Left ventricle myocardium inferior (tissue), 1 donor: ENCODE results near the gene ZNF557. TPM values are rescaled to one million over a fixed set of nuclear protein-coding genes. Genes with fewer than 3 reads are reported as not detected.
A peak's percentile ranks its signal among the peaks of the same experiment; 100 is the strongest.
"Not testable (repeated sequence)": the region's sequence is repeated elsewhere in the genome, so short reads cannot be mapped to it uniquely, and the experiment has no call there.

ENCODE experiments used
- DNase-seq: peaks from one replicate; pipeline ENCODE4 v3.0.0-alpha.2; 2020
- H3K27ac ChIP-seq: fragments of 200-600 bp; replicated peaks from 2 replicates; pipeline ENCODE4 v1.8.0; 2021
- H3K27me3 ChIP-seq: fragments of 200-600 bp; 2 replicates; pipeline ENCODE4 v1.8.0; 2021; ENCODE audit warnings: low read depth
- H3K36me3 ChIP-seq: fragments of 200-600 bp; 2 replicates; pipeline ENCODE4 v1.8.0; 2021
- H3K4me1 ChIP-seq: fragments of 200-600 bp; 2 replicates; pipeline ENCODE4 v1.8.0; 2021
- H3K4me3 ChIP-seq: fragments of 200-600 bp; 2 replicates; pipeline ENCODE4 v1.8.0; 2021; ENCODE audit warnings: mild to moderate bottlenecking, moderate library complexity
- H3K9me3 ChIP-seq: fragments of 200-600 bp; replicated peaks from 2 replicates; pipeline ENCODE4 v1.8.0; 2021
- CTCF ChIP-seq: fragments of 200-600 bp; IDR thresholded peaks from 2 replicates; pipeline ENCODE4 v1.8.0; 2021; ENCODE audit warnings: antibody characterized with exemption, mild to moderate bottlenecking, borderline replicate concordance
- intact Hi-C: fragments of 100-400 bp; cut with micrococcal nuclease; formaldehyde crosslinking; loops from one replicate; pipeline ENCODE4 v1.11.0; 2022
- long read RNA-seq: library from polyadenylated mRNA; unstranded; transcript quantifications from one replicate; pipeline ENCODE4 v2.0.0, GENCODE V29; 2021
- total RNA-seq: library from RNA; stranded (reverse); fragmentation: NEBNext Ultra II Directional; extraction: Animal tissue kit (Norgen Biotek cat#: 25700); gene quantifications from one replicate; pipeline ENCODE4 v1.2.1, GENCODE V29; 2021
- donor health status: DM: no; HTN: yes; CAD: no; lungs with severe emphysema.

ZNF557 gene
- total RNA-seq, result 3.5 TPM
- long read RNA-seq, full-length matches to known transcripts, result 2 of 6 reads
- long read RNA-seq, partial matches to known transcripts, result 0 of 6 reads
- long read RNA-seq, other reads (novel, unspliced or antisense), result 4 of 6 reads

- Histone ChIP-seq H3K9me3 (peaks cover 7% of the 10 kb centered on the region), H3K27me3 (no peaks in the 10 kb centered on the region), H3K4me1 (peaks cover 16% of the 10 kb centered on the region), H3K36me3 (peaks cover 38% of the 10 kb centered on the region), H3K4me3 (peak within 1 kb of the TSS; percentile 96), H3K27ac (peak within 1 kb of the TSS; percentile 92)
- DNase-seq, result peak; percentile 99
- no peak for TF ChIP-seq CTCF
- intact Hi-C loops, result no loop called here
Observed at GRCh38 chr19:7069042-7069903, at the start of gene ZNF557. TSS of gene ZNF557 (plus strand) at chr19:7069703. CDS start at chr19:7075075, 5,372 bp downstream.

GRCh38 chr19:7021331-7021730 lies 48.2 kb upstream of the ZNF557 start, which contains the start of gene MBD3L2B:
TSS of gene MBD3L2B (minus strand) at chr19:7021431. CDS start at chr19:7021397, 34 bp downstream.
- H3K36me3 ChIP-seq, H3K4me1 ChIP-seq, H3K4me3 ChIP-seq, intact Hi-C loops, DNase-seq, H3K27ac ChIP-seq, H3K9me3 ChIP-seq: not testable (repeated sequence)
- H3K27me3 ChIP-seq, result peaks cover 26% of the 10 kb centered on the region

- H3K27ac ChIP-seq, intact Hi-C loops, H3K36me3 ChIP-seq, H3K27me3 ChIP-seq, H3K9me3 ChIP-seq, DNase-seq, H3K4me3 ChIP-seq, H3K4me1 ChIP-seq: not testable (repeated sequence)
Observed at GRCh38 chr19:7028790-7029189, 40.7 kb upstream of the ZNF557 start.

- DNase-seq, H3K9me3 ChIP-seq, intact Hi-C loops, H3K4me1 ChIP-seq, H3K4me3 ChIP-seq, H3K27ac ChIP-seq, H3K27me3 ChIP-seq, H3K36me3 ChIP-seq: not testable (repeated sequence)
Observed at GRCh38 chr19:7030278-7030677, 39.2 kb upstream of the ZNF557 start, which contains the start of gene MBD3L5. TSS of gene MBD3L5 (plus strand) at chr19:7030578. CDS start at chr19:7030612, 34 bp downstream.

DNA sequence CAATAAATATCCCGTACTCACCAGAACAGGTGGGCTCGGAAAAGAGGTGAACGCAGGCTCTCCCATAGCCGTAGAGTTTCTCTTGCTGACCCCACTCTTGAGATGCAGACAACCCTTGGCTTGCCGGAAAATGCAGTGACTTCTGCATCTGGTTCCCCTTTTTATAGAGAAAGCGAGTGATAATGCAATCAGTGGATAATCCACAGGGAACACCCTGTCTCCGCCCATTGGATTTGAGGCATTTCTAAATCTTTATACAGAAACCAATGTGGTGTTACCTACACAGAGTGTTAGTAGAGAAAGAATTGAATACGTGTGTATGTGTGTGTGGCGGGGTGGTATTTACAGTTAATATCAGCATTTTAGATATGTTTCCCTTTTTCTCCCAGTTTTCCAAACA lies 29.4 kb upstream of the ZNF557 start, which contains the start of gene MBD3L4:
Gene MBD3L4 (minus strand): TSS at position 101 of the 400 bp plus-strand sequence. CDS start 35 bp downstream, at position 66.
- intact Hi-C loops, H3K4me3 ChIP-seq, H3K4me1 ChIP-seq, DNase-seq, H3K27ac ChIP-seq, H3K9me3 ChIP-seq, H3K27me3 ChIP-seq, H3K36me3 ChIP-seq: not testable (repeated sequence)

DNA sequence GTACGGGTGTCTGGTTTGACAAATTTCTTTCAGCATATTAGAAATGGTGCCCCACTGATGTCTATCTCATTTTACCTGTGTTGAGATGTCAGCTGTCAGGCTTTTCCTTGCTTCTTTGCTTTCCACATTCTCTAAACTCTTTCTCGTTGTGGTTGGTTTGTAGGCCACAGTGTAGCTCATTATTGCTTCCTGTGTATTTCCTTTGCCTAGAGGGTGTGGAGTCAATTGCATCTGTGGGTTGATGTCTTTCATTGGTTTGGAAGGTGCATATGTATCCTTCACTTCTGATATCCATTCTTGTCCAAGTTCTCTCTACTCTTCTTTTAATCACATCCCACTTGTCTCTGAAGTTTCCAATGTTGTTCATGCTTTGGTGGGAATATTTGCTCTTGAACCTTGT lies 27.9 kb upstream of the ZNF557 start:
- H3K27ac ChIP-seq, H3K4me1 ChIP-seq, DNase-seq, H3K4me3 ChIP-seq, H3K9me3 ChIP-seq, H3K27me3 ChIP-seq, intact Hi-C loops, H3K36me3 ChIP-seq: not testable (repeated sequence)

DNA sequence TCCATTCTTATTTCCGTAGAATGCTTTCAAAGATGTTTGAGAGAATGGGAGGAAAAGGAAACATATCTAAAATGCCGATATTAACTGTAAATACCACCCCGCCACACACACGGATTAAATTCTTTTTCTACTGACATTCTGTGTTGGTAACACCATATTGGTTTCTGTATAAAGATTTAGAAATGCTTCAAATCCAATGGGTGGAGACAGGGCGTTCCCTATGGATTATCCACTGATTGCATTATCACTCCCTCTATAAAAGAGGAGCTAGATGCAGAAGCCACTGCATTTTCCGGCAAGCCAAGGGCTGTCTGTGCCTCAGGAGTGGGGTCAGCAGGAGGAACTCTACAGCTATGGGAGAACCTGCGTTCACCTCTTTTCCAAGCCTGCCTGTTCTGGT lies 20.5 kb upstream of the ZNF557 start, which contains the start of gene MBD3L2:
Gene MBD3L2 (plus strand): TSS at position 301 of the 400 bp plus-strand sequence. CDS start 53 bp downstream, at position 354.
- DNase-seq, H3K4me3 ChIP-seq, H3K4me1 ChIP-seq, H3K27ac ChIP-seq, H3K9me3 ChIP-seq, H3K27me3 ChIP-seq, intact Hi-C loops, H3K36me3 ChIP-seq: not testable (repeated sequence)

- DNase-seq, H3K9me3 ChIP-seq, H3K36me3 ChIP-seq, intact Hi-C loops, H3K4me1 ChIP-seq, H3K27ac ChIP-seq, H3K4me3 ChIP-seq, H3K27me3 ChIP-seq: not testable (repeated sequence)
Observed at GRCh38 chr19:7051421-7051820, 18.1 kb upstream of the ZNF557 start.

DNA sequence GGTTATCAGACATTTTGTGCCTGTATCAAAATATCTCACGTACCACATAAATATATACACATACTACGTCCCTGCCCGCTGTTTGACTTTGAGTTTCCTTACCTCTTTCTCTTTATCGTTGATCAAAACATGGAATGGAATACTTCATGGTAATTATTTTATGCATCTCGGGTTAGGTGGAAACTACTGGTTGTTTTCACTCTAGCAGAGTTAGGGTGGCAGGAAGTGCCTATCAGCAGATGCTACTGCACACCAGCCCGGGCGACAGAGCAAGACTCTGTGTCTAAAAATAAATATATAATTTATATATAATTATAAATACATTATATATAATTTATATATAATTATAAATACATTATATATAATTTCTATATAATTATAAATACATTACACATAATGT lies 16.6 kb upstream of the ZNF557 start:
- H3K9me3 ChIP-seq, H3K27ac ChIP-seq, DNase-seq, H3K4me3 ChIP-seq, H3K4me1 ChIP-seq, intact Hi-C loops, H3K27me3 ChIP-seq, H3K36me3 ChIP-seq: not testable (repeated sequence)

DNA sequence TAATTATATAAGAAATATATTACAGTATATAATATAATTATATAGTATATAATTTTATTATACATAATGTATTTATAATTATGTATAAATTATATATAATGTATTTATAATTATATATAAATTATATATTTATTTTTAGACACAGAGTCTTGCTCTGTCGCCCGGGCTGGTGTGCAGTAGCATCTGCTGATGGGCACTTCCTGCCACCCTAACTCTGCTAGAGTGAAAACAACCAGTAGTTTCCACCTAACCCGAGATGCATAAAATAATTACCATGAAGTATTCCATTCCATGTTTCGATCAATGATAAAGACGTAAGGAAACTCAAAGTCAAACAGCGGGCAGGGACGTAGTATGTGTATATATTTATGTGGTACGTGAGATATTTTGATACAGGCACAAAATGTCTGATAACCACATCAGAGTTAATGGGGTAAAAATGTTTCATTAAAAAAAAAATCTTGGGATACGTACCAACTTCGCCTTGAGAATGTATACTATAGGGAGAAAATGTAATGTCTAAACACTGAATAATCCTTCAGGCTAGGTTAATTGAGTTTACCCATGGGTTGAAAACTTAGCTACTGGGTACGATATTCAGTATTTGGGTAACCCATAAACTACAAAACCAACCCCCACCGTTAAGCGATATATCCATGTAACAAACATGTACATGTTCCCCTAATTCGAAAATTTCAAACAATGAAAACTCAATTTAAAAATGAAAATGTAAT lies 14.7 kb upstream of the ZNF557 start:
- DNase-seq, H3K4me3 ChIP-seq, H3K36me3 ChIP-seq, H3K4me1 ChIP-seq, H3K27ac ChIP-seq, intact Hi-C loops, H3K27me3 ChIP-seq, H3K9me3 ChIP-seq: not testable (repeated sequence)

- DNase-seq, H3K27me3 ChIP-seq, intact Hi-C loops: not testable (repeated sequence)
Observed at GRCh38 chr19:7055679-7056078, 13.8 kb upstream of the ZNF557 start.

GRCh38 chr19:7056371-7056770 lies 13.1 kb upstream of the ZNF557 start:
- H3K4me1 ChIP-seq, H3K9me3 ChIP-seq, H3K36me3 ChIP-seq, H3K27ac ChIP-seq, intact Hi-C loops, H3K4me3 ChIP-seq, DNase-seq, H3K27me3 ChIP-seq: not testable (repeated sequence)

More at GRCh38 chr19:7055679-7056078, 13.8 kb upstream of the ZNF557 start:
- H3K27ac ChIP-seq, H3K4me3 ChIP-seq, H3K4me1 ChIP-seq, H3K36me3 ChIP-seq, H3K9me3 ChIP-seq: not testable (repeated sequence)
